ENCODE measurements around the gene ADAMTS13.
"Not testable (repeated sequence)": the region's sequence is repeated elsewhere in the genome, so short reads cannot be mapped to it uniquely, and the experiment has no call there.

ADAMTS13 gene

GRCh38 chr9:133421615-133422542 lies at the start of gene ADAMTS13:
Gene ADAMTS13, plus strand, starts transcription at chr9:133422367. Its CDS starts 77 bp downstream, at chr9:133422444.
- no peak for DNase-seq (ENCODE audit: low read depth)

GRCh38 chr9:133374612-133375115 lies 47.5 kb upstream of the ADAMTS13 start:
- DNase-seq (ENCODE audit: low read depth): peak; percentile 41

- no peak for DNase-seq (ENCODE audit: low read depth)
These were observed 46.9 kb upstream of the ADAMTS13 start for GRCh38 chr9:133375116-133375723.

GRCh38 chr9:133375724-133376654 lies 46.2 kb upstream of the ADAMTS13 start, which contains the start of the genes STKLD1 and SURF4:
Gene STKLD1, plus strand, starts transcription at chr9:133376366. Its CDS starts 108 bp downstream, at chr9:133376474.
Gene SURF4, minus strand, starts transcription at chr9:133376060. Its CDS starts 91 bp downstream, at chr9:133375969.
- DNase-seq (ENCODE audit: low read depth): peak; percentile 55

- not testable (repeated sequence) for DNase-seq (ENCODE audit: low read depth)
These were observed 44.9 kb upstream of the ADAMTS13 start for GRCh38 chr9:133377280-133377679.

GRCh38 chr9:133377721-133378216 lies 44.4 kb upstream of the ADAMTS13 start:
- DNase-seq (ENCODE audit: low read depth): no peak

GRCh38 chr9:133378408-133378962 lies 43.7 kb upstream of the ADAMTS13 start:
- DNase-seq (ENCODE audit: low read depth): no peak

GRCh38 chr9:133379153-133380086 lies 42.7 kb upstream of the ADAMTS13 start:
- DNase-seq (ENCODE audit: low read depth): no peak

GRCh38 chr9:133380734-133381133 lies 41.4 kb upstream of the ADAMTS13 start:
- no peak for DNase-seq (ENCODE audit: low read depth)

- DNase-seq (ENCODE audit: low read depth): no peak
These were observed 39.5 kb upstream of the ADAMTS13 start for GRCh38 chr9:133382507-133383141.

- no peak for DNase-seq (ENCODE audit: low read depth)
These were observed 38.7 kb upstream of the ADAMTS13 start for GRCh38 chr9:133383438-133383837.

- no peak for DNase-seq (ENCODE audit: low read depth)
These were observed 37.3 kb upstream of the ADAMTS13 start for GRCh38 chr9:133384736-133385321.

GRCh38 chr9:133385452-133385851 lies 36.7 kb upstream of the ADAMTS13 start:
- DNase-seq (ENCODE audit: low read depth): no peak

- no peak for DNase-seq (ENCODE audit: low read depth)
These were observed 35.8 kb upstream of the ADAMTS13 start for GRCh38 chr9:133386338-133386737.

- no peak for DNase-seq (ENCODE audit: low read depth)
These were observed 34.5 kb upstream of the ADAMTS13 start for GRCh38 chr9:133387680-133388079.

GRCh38 chr9:133389025-133389557 lies 33.1 kb upstream of the ADAMTS13 start:
- DNase-seq (ENCODE audit: low read depth): no peak

GRCh38 chr9:133389562-133389961 lies 32.6 kb upstream of the ADAMTS13 start:
- no peak for DNase-seq (ENCODE audit: low read depth)

- no peak for DNase-seq (ENCODE audit: low read depth)
These were observed 31.5 kb upstream of the ADAMTS13 start for GRCh38 chr9:133390713-133391112.

GRCh38 chr9:133391449-133391848 lies 30.7 kb upstream of the ADAMTS13 start:
- DNase-seq (ENCODE audit: low read depth): not testable (repeated sequence)

All from non-pigmented ciliary epithelial cell (primary cell).